DMS 273 (cell line): ENCODE results near the gene PSENEN.
"Not testable (repeated sequence)": the region's sequence is repeated elsewhere in the genome, so short reads cannot be mapped to it uniquely, and the experiment has no call there.

Experiments
- DNase-seq: peaks from one replicate; lab custom pipeline; 2025; ENCODE audit not compliant: unreplicated experiment; lab: John Stamatoyannopoulos, UW

Gene PSENEN

DNA sequence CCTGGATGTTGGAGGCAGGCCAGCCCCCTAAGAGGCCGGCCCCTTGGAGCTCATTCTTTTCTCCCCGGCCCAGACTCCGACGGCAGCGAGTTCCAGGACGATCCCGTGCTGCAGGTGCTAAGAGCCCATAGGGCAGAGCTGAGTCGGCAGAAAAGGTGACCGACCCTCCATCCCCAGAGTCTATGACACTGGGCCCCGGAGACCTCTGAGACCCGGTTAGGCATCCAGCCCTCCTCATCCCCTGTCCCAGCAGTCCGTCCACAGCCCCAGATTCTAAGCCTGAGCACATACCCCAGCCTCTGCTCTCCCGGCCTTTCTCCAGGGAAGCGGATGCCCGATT is 22.6 kb downstream of the PSENEN start:
- DNase-seq: no peak

DNA sequence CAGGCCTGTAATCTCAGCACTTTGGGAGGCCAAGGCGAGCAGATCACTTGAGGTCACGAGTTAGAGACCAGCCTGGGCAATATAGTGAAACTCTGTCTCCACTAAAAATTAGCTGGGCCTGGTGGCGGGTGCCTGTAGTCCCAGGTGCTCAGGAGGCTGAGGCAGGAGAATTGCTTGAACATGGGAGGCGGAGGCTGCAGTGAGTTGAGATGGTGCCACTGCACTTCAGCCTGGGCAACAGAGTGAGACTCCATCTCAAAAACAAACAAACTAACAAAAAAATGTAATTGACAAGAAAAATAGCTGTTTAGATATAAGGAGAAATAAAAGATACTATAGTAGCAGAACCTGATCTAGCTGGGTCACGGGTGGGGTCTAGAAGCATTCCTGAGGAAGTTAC is 26.9 kb downstream of the PSENEN start:
- not testable (repeated sequence) for DNase-seq

DNA sequence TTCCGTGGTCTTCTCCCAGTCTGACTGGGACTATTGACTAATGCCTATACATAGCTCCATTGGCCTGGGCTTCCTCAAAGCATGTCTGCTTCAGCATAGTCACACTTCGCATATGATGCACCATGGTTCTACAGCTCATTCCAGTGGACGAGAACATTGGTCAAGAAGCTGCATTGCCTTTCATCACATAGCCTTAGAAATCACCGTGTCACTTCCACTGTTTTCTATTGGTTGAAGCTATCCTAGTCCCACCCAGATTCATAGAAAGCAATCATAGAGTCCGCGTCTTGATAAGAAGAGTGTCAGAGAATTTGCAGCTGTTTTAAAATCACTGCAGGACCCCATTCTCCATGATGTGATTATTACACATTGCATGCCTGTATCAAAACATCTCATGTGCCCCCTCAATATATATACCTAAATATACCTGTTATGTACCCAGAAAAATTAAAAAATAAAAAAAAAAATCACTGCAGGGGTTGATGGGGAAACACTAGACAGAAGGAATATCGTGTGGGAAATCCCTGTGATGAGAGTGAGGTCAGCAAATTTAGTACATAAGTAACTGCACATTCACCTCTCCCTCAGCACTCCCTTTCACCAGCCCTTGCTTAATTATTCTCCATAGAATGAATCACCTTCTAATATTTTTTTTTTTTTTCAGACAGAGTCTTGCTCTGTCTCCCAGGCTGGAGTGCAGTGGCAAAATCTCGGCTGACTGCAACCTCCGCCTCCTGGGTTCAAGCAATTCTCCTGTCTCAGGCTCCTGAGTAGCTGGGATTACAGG is 27.8 kb downstream of the PSENEN start:
- DNase-seq: peak; percentile 18

- no peak for DNase-seq
Observed at GRCh38 chr19:35774274-35775045, 29.0 kb downstream of the PSENEN start.

DNA sequence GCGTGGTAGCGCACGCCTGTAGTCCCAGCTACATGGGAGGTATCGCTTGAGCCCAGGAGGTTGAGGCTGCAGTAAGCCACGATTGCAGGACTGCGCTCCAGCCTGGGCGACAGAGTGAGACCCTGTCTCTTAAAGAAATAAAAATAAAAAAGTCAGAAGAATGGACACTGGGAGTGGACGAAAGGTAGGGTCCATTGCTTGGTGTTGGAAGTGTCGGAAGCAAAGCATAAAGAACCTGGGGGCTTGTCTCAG is 29.5 kb downstream of the PSENEN start:
- no peak for DNase-seq

DNA sequence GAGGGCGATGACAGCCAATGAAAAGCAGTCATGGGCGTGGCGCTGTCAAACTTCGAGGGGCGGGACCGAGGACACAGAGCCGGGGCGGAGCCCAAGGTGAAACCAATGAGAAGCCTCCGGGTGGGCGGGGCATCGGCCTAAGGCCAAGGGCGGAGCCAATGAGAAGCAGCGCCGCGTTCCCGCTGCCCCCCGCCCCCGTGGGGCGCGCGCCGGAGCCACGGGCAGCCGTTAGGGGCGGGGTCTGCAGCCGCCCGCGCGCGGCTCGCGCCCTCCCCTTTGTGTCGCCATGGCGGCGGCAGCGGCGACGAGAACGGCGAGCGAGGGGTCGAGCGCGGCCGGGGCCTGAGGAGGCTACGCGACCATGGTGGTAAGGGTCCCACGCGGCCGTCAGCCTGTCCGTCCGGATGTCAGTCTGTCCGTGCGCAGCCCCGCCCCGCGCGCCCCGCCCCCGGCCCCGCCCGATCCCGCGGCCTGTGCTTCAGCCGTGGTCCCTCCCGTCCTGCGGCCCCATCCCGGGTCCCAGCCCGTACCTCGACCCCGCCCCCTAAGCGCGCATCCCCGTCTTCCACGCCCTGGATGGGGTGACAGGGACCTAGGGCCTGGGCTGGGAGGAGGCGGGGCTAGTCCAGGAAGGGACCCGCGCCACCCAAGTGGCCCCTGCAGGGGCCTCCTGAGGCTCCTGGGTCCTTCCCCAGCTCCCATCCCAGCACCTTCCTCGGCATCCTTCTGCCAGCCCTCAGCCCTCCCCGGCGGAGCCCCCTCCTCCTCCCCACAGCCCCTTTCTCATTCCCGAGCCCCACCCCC is 30.0 kb downstream of the PSENEN start, which contains the start of gene ARHGAP33:
Gene ARHGAP33 (plus strand): TSS at position 267 of the 804 bp plus-strand sequence. CDS start 95 bp downstream, at position 362.
- peak; percentile 100 for DNase-seq

DNA sequence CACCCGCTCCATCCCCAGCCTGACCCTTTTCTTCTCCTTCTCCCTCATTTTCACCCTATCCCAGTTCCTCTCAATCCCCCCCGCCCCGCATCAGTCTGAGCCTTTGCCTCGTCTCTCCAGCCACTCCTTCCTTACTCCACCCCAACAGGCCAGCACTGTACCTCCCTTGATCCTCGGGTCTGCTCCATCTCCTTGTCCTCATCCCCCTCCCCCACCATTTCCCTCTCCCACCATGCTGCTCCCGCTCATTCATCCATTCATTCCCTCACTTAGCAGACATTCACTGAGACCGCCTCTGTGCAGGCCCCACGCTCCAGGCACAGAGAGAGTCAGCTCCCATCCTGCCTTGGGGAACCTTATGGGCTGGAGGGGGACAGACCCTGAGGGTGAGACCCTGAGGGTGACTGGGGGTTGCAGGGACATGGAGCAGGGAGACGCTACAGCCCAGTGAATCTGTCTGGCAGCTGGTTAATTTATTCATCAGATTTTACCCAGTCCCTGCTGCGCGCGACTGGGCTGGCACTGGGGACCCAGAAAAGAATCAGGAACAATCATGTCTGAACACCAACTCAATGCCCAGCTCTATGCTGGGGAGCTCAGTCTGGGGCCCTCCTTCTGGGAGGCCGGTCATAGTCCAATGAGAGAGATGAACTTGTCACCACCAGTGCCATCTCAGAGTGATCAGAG is 30.8 kb downstream of the PSENEN start:
- no peak for DNase-seq

GRCh38 chr19:35777086-35777841 is 31.8 kb downstream of the PSENEN start:
- DNase-seq: no peak

DNA sequence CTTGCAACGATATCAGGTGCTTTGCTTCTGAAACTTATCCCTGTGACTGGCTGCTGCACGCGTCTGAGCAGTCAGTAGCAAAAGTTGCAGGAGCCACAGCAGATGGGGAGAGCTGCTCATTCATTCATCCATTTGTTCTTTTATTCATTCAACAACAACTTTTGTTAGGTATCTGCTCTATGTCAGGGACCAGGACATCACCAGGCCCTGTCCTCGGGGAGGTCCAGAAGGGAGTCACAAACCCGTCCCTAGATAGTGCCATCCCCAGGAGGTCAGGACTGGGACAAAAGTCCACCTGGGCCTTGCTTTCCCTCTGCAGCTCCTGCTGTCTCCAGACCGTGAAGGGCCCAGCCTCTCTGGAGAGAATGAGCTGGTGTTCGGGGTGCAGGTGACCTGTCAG is 32.5 kb downstream of the PSENEN start:
- DNase-seq: no peak

DNA sequence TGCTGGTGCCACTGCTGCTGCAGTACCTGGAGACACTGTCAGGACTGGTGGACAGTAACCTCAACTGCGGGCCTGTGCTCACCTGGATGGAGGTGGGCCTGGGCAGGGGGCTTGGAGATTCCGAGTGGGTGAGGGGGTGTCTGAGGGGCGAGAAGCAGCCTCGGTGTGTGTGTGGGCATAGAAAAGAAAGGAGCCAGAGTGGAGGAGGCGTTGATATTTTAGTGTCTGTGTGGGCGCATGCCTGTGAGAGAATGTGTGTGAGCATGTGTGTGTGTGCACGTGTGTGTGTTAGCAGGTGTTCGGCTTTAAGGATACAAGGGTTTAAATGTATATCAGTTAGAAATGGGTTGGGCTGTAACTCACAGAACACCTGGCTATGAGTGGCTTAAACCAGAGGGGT is 33.6 kb downstream of the PSENEN start:
- no peak for DNase-seq

GRCh38 chr19:35780058-35780457 is 34.6 kb downstream of the PSENEN start:
- DNase-seq: no peak

DNA sequence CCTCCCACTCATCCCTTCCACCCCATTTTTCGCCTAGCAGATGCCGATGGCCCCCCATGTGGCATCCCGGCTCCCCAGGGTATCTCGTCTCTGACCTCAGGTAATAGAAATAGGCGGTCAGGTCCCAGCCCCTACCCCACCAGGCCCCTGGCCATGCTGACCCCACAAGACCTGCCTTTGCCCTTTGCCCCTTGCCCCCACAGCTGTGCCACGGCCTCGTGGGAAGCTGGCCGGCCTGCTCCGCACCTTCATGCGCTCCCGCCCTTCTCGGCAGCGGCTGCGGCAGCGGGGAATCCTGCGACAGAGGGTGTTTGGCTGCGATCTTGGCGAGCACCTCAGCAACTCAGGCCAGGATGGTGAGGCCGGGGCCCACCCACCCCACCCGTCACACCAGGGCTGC is 35.3 kb downstream of the PSENEN start:
- DNase-seq: no peak

GRCh38 chr19:35781650-35782049 is 36.2 kb downstream of the PSENEN start:
- DNase-seq: no peak

- no peak for DNase-seq
Observed at GRCh38 chr19:35782589-35782988, 37.1 kb downstream of the PSENEN start.

DNA sequence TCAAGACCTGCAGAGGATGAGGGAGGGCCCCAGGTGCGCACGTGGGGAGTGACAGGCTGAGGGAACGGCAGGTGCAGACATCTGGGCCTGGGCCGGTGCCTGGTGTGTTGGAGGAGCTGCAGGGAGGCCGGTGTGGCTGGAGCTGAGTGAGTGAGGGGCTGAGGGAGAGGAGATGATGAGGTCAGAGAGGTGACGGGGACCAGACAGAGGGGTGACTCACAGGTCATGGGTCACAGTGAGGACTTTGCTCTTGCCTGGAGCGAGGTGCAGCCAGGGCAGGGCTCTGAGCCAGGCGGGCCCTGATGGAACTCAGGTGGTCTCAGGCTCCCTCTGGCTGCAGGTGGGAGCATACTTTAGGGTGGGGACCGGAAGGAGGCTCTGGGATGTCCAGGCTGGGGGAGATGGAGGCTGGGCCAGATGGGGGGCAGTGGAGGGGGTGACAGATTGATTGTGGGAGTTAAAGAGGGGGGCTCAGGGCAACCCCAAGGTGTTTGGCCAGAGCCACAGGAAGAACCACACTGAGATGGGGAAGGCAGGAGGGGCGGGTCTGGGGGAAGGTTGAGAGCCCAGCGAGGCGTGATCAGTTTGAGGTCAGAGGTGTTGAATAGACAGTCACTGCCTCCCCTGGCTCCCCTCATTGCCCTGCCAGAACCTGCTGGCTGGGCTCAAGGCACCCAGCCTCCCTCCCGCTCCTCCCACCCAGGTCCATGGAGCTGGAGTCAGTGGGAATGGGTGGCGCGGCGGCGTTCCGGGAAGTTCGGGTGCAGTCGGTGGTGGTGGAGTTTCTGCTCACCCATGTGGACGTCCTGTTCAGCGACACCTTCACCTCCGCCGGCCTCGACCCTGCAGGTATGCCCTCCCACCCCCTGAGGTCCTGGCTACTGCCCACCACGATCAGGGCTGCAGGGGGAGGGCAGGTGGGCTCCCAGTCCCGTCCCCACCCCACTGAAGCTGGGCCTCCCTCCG is 38.3 kb downstream of the PSENEN start:
- DNase-seq: no peak

GRCh38 chr19:35784503-35785338 is 39.3 kb downstream of the PSENEN start:
- no peak for DNase-seq

GRCh38 chr19:35785339-35785627 is 39.8 kb downstream of the PSENEN start:
- no peak for DNase-seq

DNA sequence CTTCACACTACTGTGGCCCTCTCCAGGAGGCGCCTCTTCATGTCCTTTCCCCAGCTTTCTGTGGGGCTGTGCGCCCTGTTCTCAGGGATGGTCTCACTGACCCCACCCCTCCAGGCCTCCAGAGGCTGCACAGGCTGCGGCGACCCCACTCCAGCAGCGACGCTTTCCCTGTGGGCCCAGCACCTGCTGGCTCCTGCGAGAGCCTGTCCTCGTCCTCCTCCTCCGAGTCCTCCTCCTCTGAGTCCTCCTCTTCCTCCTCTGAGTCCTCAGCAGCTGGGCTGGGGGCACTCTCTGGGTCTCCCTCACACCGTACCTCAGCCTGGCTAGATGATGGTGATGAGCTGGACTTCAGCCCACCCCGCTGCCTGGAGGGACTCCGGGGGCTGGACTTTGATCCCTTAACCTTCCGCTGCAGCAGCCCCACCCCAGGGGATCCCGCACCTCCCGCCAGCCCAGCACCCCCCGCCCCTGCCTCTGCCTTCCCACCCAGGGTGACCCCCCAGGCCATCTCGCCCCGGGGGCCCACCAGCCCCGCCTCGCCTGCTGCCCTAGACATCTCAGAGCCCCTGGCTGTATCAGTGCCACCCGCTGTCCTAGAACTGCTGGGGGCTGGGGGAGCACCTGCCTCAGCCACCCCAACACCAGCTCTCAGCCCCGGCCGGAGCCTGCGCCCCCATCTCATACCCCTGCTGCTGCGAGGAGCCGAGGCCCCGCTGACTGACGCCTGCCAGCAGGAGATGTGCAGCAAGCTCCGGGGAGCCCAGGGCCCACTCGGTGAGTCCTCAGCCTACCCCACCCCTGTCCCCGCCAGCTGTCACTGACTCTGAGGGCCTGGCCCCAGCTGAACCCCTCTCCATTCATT is 41.1 kb downstream of the PSENEN start:
- no peak for DNase-seq
